Measurements from ENCODE around the gene ASB8.

DNA sequence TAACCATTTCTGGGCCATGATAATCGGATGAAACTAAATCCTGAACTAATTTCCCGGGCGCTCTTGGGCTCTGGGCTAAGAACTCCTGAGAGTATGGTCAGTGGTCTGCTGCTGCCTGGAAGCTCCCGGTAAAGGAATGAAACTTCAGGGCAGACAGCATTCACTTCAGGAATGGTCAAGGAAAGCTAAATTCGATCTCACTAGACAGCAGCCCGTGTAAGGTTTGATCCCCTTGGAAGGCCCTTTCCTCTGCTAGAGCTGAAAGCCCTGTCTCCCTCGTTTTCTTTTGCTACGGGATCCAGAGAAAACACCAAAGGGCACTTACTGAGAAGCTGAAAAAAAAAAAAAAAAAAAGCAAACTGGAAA is 680 bp downstream of the ASB8 start:
- no peak for TF ChIP-seq POLR2A (IDR thresholded peaks at IDR 0.05; ENCODE audit: low read depth, low read length)
- no peak for TF ChIP-seq TAF1 (IDR thresholded peaks at IDR 0.05; ENCODE audit: low read depth, low read length)
- no peak for TF ChIP-seq PAX5 (IDR thresholded peaks at IDR 0.05; ENCODE audit: insufficient read depth, low read length, severe bottlenecking)
- TF ChIP-seq POLR2AphosphoS5 (IDR thresholded peaks at IDR 0.05; ENCODE audit: low read depth, low read length), result no peak

Measured in GM12891 (cell line).